GM19099 (cell line): ENCODE data around the gene ROR2.

Source experiments
- POLR2A ChIP-seq: IDR thresholded peaks from 3 replicates; pipeline ENCODE4 v1.6.1; 2011; ENCODE audit warnings: low read depth; ENCODE audit not compliant: insufficient read length; ENCODE audit errors: extremely low read depth

Gene ROR2

DNA sequence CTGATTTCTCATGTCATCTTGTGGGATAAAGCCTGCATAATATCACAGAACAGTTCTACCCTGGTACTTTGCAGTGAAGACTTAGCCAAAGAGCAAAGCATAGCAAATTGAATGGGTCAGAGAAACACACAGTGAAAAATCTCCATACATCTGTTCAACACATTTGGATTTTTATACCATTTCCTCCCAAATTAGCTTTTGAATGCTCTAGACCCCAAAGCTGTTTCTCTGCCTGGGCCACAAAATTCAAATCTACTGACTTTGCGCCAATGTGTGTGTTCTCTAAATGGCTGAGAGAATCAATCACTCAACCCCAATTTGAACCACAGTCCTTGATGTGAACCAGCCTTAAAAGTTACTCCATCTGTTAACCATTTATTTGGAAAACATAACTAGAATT is 289.5 kb downstream of the ROR2 start:
- TF ChIP-seq POLR2A = no peak

DNA sequence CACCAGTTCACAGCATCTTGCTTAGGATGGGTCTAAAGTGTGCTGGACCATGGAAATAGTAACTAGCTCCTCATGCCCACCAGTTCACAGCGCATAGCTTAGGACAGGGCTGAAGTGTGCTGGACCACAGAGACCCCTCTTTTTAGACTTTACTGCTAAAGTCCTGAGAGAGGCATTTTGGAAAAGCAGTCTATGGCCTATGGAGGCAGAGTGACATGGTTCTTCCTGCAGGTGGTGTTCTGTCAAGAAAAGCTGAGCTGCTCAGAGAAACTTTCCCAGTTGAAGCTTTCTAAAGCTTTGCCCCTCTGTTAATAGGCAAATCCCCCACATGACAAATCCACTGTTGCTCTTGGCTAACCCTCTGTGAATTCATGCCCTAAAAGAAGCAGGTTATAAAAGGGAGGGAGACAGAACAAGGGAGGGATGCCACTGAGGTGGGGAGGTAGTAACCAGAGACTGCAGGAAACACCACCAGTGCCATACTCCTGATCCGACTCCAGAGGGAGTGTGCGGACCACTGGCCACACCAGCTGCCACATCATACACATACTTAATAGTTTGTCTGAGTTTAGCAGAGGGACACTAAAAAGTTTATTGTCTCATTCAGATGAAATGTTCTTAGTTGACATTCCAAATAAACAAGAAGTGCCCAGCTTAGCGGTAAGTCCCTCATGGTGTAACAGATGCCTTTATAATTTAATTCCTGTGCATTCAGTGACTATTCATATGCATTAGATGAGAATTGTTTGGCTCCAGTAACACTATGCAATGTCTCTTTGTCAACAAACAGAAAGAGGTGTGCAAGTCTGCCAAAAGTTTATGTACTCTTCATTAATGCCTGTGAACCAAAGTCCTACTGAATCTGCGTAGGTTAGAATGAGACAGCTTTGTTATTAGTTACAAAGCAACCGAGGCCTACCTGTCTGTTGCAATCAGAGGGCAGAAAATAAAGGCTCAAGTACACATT is 290.2 kb downstream of the ROR2 start:
- no peak for TF ChIP-seq POLR2A

DNA sequence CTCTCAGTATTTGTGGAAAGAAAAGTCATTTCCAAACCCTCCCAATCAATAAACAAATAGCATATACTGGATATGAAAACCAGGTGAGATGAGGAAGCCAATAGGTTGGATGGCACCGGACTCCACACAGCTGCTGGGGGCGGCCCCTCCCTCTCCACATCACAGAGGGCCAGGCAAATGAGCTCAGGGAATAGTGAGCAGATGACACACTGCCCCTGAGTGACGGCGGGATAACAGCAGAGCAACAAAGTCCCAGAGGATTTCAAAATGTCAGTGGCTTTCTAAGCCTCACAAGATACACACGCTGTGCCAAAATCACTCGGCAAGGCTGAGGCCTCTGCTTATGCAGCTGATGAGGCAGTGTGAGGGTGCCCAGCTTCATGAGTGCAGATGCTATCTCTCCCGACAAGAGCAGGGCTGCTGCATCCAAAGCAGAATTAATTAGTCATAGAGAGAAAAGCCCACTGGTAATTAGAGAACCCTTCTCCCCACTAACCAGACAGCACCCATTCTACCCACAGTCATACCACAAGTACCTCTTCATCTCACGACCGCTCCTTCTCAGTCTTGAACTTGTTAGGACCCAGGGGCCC is 291.4 kb downstream of the ROR2 start:
- no peak for TF ChIP-seq POLR2A

DNA sequence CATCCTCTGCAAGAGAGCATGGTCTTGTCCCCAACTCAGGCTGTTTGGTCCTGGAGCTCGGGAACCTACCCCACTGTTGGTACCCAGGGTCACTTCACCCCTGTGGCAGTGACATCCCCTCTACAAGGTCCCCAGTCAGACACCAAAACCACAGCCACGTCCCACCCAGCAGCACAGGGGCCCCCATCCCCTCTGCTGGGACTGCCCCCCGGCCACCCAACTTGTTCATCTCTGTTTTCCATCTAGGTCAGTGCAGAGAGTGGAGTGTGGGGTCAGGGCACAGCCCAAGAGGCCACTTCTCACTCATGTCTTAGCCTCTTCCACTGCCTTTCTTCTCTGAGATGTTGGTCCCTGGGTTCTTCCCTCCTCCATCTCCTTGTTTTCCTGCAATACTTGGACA is 292.5 kb downstream of the ROR2 start:
- TF ChIP-seq POLR2A = no peak

DNA sequence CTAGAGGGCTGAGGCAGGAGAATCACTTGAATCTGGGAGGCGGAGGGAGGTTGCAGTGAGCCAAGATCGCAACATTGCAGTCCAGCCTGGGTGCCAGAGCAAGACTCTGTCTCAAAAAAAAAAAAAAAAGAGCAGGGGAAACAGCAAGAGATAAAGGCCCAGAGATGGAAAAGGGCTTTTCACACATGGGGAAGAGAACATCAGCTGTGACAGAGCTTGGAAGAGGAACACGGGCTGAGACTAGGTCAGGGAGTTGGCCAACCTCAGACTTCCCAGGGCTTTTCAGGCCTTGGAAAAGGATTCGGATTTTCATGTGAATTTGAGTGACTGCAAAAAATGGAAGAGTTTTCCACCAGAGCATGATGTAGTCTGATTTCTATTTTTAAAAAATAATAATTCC is 294.4 kb downstream of the ROR2 start:
- no peak for TF ChIP-seq POLR2A

DNA sequence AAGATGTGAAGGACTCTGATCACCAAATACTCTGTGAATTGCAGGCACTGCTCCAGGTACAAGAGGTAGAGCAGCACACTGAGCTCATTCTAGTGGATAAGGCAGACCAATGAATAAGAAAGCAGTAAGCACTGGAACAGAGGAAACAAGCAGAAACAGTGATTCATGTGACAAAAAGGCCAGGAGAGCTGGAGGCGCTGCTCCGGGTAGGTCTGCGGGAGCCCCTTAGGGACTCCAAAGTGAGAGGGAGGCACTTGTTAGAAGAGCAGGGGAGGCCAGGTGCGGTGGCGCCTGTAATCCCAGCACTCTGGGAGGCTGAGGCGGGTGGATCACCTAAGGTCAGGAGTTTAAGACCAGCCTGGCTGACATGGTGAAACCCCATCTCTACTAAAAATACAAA is 294.8 kb downstream of the ROR2 start:
- no peak for TF ChIP-seq POLR2A

DNA sequence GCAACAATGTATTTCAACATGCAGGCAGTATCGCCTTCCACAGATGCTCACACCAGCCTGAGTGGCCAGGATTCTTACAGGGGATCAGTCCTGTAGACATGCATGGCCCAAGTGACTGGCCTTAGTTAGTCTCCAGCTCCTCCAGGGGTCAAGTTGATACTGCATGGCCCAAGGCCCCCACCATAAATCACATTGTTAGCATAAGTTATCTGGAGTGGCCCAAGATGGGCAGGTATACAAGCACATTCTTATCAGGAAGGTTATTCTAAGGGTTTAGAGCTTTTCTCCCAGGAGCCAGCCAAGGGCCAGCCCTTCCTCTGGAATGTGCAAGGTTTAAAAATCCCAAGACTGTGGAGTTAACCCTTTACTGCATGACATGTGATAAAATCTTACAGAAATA is 295.5 kb downstream of the ROR2 start:
- no peak for TF ChIP-seq POLR2A

DNA sequence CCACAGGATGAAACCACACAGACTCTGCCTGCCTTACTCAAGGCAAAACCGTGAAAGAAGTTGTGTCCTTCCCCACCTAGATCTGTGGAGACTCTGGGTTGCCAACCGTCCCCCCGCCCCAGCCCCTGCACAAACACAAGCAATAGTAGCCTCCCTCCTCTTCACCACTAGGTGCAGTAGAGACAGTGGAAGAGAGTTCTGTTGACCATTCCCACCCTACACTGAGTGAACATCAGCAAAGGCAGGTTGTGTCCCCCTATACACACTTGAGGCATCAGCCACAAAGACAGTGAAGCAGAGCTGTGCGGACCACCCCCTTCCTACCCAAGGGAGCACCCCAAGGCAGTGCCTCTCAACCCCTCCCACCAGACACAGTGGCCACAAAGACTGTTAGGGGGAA is 302.7 kb downstream of the ROR2 start:
- TF ChIP-seq POLR2A = no peak

DNA sequence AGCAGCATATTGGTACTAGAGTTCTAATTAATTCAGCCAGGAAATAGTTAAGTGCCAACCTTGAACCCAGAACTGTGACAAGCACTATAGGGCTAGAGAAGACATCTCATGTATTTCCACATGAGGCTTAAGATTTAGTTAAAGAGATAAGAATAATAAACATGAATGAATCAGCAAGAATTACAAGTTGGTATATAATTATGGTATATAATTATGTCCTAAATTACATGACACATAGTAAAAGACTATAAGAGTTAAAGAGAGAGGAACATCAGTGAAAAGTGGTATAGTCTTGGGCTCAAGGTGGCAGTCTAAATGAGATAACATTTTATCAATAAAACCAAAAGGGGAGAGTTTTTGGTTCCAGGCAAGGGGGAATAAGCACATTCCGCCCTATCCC is 303.3 kb downstream of the ROR2 start:
- no peak for TF ChIP-seq POLR2A

DNA sequence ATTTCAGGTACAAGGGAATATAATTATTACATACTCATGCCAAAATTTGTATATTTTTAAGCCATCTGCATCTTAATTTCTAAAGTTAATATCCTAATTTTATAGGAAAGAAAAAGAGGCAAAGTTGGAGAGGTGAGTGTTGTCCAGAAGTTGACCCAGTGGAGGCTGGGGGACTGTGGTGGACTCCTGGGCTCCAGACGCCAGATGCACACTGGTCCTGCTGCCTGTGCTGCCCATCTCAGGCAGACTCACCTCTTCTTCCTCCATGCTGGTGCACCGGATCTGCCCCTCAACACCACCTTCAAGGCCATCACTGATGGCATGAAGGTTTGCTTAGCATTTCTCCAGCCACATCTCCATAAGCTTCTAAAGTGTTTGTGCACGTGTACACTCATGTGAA is 305.6 kb downstream of the ROR2 start:
- no peak for TF ChIP-seq POLR2A

DNA sequence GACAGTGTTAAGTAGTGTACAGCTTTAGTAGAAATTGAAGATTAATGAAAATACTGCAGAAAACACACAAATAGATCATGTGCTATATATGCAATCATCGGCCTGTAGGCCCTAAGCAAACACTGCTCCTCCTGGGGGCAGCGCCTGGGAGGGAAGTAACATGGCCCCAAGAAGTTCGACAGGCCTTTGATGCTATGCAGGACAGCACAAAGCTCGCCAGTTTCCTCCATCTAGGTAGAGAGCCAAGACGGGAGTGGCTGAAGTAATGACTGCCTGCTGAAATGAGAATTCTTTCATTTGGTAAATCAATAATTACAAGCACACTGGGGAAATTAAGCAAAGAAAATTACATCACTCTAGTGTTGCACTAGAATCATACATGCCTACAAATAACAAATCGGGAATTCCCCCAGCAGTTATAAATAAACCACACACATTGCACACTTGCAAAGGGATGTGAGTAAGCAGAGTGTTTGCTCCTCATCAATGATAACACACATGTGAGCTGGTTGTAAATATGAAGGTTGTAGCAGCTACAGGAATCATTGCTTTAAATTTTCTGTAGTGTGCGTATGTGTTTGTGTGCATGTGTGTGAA is 306.4 kb downstream of the ROR2 start:
- TF ChIP-seq POLR2A = no peak

DNA sequence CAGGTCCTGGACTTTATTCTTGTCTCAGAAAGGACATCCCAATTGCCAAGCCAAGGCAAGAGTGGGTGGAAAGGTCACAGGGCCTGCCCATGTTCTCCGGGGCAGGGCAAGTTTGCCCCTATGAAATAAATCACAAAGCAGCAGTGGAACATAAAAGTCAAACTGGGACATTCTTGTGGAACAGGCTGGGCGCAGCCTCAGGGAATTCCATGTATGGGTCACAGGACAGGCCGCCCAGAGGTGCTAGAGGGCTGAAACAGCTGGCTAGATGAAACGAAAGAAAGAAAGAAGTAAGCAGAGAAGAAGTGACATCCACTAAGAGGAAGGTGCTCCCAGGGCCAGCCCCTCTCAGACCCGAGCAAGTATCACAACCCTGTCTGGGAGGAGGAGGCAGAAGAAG is 307.3 kb downstream of the ROR2 start:
- no peak for TF ChIP-seq POLR2A

DNA sequence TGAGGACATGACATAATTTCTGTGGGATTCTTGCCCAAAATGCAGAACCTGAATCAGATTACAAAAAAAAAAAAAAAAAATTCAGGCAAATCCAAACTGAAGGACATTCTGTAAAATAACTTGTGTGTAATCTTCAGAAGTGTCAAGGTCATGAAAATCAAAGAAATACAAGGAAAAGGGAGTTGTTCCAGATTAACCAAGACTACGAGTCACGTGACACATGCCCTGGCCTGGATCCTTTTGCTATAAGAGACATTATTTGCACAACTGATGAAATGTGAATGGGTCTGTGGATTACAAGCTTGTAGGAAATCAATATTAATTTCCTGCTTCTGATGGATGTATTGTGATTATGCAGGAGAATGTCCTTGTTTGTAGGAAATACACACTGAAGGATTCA is 309.6 kb downstream of the ROR2 start:
- TF ChIP-seq POLR2A = no peak

DNA sequence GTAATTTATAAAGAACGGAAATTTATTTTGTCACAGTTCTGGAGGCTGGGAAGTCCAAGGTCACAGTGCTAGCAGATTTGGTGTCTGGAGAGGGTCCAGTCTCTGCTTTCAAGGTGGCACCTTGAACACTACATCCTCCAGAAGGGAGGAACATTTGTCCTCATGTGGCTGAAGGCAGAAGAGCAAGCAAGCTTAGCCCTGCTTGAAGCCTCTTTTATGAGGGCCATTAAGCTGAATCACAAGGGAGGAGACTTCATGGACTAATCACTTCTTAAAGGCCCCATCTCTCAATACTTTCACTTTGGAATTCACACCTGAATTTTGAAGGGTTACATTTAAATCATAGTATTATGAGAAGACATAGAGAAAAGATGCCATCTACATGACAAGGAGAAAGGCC is 311.0 kb downstream of the ROR2 start:
- no peak for TF ChIP-seq POLR2A

DNA sequence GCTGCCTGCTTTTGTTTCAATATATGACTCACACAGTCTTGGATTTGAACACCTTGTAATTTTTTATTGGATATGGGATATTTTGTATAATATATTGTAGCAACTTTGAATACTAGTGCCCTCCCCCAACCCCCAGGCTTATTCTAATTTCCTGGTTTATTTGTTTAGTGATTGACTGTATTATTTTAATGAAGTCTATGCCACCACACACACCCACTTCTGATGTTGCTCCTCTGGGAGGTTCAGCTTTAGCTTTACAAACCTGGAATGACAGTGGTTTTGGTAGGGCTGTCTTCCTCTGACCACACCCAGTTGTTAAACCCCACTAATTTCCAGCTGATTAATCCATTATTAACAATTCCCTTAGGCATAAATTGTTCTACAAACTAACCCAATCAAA is 320.3 kb downstream of the ROR2 start:
- TF ChIP-seq POLR2A = no peak

DNA sequence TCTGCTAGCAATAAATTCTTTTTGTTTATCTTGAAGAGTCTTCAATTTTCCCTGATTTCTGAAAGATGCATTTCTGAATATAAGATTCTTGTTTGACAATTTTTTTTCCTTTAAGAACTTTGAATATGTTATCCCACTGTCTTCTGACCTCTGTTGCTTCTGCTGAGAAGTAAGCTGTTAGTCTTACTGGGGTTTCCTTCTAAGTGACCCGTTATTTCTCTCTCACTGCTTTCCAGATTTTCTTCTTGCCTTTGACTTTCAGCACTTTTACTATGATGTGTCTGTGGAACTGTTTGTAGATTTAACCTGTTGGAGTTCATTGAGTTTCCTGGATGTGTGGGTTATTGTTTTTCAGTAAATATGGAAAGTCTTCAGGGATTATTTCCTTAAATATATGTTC is 321.1 kb downstream of the ROR2 start:
- no peak for TF ChIP-seq POLR2A

DNA sequence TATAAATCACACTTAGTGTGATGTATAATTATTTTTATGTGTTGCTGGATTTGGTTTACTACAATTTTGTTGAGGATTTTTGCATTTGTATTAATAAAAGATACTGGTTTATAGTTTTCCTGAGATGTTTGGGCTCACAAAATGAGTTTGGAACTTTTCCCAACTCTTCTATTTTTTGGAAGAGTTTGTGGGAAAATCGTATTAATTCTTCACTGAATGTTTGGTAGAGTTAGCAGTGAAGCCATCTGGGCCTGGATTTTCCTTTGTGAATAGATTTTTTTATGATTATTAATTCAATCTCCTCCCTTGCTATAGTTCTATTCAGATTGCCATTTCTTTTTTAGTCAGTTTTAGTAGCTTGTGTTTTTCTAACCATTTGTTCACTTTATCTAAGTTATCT is 324.7 kb downstream of the ROR2 start:
- no peak for TF ChIP-seq POLR2A

DNA sequence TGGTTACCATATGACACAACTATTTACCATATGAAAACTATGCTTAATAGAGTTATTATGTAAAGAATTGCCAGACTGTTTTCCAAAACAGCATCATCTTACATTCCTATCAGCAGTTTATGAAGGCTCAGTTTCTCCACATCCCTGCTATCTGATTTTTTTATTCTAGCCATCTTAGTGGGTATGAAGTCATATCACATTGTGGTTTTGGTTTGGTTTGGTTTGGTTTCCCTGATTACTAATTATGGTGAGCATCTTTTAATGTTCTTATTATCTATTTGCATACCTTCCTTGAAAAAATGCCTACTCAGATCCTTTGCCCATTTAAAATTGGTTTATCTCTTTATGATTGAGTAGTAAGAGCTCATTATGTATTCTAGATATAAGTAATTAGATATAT is 327.0 kb downstream of the ROR2 start:
- no peak for TF ChIP-seq POLR2A
